GM15510 (cell line): Measurements from ENCODE around the gene LINGO1.

Source experiments
- POLR2A ChIP-seq: IDR thresholded peaks from 3 replicates; pipeline ENCODE4 v1.6.1; 2011; ENCODE audit warnings: borderline replicate concordance; ENCODE audit not compliant: insufficient read length; ENCODE audit errors: extremely low read depth

Gene LINGO1, protein sequence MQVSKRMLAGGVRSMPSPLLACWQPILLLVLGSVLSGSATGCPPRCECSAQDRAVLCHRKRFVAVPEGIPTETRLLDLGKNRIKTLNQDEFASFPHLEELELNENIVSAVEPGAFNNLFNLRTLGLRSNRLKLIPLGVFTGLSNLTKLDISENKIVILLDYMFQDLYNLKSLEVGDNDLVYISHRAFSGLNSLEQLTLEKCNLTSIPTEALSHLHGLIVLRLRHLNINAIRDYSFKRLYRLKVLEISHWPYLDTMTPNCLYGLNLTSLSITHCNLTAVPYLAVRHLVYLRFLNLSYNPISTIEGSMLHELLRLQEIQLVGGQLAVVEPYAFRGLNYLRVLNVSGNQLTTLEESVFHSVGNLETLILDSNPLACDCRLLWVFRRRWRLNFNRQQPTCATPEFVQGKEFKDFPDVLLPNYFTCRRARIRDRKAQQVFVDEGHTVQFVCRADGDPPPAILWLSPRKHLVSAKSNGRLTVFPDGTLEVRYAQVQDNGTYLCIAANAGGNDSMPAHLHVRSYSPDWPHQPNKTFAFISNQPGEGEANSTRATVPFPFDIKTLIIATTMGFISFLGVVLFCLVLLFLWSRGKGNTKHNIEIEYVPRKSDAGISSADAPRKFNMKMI

DNA sequence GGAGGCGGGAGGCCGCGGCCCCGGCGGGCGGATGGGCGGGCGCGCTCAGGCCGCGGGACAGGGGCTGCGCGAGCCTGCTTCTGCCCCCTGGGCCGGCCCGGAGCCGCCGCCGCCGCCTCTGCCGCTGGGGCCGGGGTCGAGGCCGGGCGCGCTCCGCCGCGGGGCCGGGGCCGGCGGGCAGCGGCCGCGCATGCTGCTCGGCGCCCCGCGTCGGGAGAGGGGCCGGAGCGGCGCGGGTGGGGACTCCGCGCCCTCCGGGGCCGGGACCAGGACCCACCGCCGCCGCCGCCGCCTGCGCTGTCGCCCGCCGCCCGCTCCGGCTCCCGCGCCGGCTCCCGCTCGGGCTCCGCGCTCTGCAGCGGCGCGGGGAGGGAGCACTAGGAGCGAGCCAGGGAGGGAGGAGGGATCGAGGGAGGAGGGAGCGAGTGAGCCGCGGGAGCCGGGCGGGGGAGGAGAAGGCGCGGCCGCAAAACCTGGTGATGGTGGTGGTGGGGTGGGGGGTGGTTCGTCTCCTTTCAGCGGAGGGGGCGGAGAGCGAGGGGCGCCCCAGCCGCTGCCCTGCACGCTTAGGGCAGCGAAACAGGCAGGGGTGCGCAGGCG, at the start of gene LINGO1:
Gene LINGO1 (minus strand): TSS at position 379 of the 600 bp plus-strand sequence. CDS start 597 bp downstream, outside the sequence.
- TF ChIP-seq POLR2A = no peak

- TF ChIP-seq POLR2A = no peak
These were observed 48.6 kb upstream of the LINGO1 start for GRCh38 chr15:77681362-77681761.

DNA sequence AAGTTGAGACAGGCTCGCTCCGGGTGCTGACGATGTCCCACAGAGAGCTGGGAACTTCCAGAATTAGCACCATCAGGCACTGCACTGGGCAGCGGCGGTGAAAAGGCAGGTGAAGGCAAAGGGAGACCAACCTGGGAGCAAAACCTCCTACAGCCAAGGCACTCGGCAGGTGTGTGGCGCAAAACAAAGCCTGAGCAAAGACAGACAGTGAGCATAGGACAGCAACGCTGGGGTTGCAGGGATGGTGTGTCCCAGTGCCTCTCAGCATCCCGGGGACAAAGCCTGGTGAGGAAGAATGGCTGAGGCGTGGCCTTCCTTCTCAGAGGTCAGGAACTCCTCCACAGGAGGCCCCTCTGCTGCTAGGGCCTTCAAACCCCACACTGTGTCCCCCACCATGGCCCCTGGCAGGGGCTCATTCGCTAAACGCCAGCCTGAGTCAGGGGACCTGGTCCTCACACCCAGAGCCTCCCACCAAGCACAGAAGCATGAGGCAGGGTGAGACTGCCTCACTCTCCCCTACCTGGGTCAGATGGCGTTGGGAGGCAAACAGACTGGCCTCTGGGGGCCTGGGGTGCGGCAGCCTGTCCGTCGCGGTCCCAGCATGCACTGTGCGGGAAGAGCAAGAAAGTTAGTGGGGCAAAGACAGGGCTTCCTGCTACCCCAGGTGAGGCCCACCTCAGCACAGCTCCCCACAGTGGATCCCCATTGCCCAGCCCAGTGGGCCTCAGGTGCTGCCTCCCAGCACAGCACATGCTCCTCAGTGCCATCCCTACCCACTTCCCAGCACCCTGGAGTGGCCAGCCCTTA, 44.1 kb upstream of the LINGO1 start:
- no peak for TF ChIP-seq POLR2A

DNA sequence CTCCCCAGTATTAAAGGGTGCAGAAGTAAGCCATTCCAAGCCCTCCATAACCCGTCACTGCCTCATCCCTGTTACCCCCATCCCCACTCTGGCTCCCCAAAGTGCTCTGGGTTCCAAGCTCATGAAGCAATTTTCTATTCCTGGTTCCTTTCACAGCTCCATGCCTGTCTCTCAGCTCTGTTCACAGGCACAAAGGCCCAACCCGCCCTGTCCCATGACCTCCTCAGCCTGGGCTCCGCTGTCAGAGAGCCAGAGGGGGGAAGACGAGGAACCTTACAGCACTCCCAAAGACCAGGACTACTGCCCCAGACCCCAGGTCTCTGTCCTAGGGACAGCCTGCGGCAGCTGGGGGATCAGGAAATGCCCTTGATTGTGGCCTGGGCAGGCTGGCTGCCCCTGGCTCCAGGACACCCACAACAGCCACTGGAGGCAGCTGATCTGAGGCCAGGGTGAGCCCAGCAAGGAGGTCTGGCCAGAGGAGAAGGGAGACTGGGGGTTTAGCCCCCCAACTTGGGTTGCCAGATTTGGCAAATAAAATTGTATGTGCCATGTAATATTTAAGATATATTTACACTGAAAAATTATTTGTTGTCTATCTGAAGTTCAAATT, 43.2 kb upstream of the LINGO1 start:
- TF ChIP-seq POLR2A = no peak

DNA sequence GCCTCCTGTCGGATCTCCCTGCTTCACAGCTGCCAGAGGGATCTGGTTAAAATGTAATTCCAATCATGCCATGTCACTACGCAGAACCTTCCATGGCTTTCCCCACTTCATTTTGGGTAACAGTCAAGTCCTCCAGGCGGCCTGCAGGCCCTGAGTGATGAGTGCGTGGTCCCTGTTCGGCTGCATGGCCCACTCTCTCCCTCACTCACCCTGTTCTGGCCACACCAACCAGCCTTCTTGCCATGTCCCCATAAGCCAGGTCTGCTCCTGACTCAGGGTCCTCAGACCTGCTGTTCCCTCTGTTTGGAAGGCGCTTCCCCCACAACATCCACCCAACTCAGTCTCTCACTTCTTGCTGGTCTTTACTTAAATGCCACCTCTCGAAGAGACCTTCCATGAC, 41.6 kb upstream of the LINGO1 start:
- TF ChIP-seq POLR2A = no peak

- TF ChIP-seq POLR2A = no peak
These were observed 41.2 kb upstream of the LINGO1 start for GRCh38 chr15:77673866-77674265.

GRCh38 chr15:77672135-77672534, 39.4 kb upstream of the LINGO1 start:
- no peak for TF ChIP-seq POLR2A

- no peak for TF ChIP-seq POLR2A
These were observed 38.8 kb upstream of the LINGO1 start for GRCh38 chr15:77671362-77672056.

- no peak for TF ChIP-seq POLR2A
These were observed 38.0 kb upstream of the LINGO1 start for GRCh38 chr15:77670558-77671361.

- TF ChIP-seq POLR2A = no peak
These were observed 37.2 kb upstream of the LINGO1 start for GRCh38 chr15:77669896-77670295.

DNA sequence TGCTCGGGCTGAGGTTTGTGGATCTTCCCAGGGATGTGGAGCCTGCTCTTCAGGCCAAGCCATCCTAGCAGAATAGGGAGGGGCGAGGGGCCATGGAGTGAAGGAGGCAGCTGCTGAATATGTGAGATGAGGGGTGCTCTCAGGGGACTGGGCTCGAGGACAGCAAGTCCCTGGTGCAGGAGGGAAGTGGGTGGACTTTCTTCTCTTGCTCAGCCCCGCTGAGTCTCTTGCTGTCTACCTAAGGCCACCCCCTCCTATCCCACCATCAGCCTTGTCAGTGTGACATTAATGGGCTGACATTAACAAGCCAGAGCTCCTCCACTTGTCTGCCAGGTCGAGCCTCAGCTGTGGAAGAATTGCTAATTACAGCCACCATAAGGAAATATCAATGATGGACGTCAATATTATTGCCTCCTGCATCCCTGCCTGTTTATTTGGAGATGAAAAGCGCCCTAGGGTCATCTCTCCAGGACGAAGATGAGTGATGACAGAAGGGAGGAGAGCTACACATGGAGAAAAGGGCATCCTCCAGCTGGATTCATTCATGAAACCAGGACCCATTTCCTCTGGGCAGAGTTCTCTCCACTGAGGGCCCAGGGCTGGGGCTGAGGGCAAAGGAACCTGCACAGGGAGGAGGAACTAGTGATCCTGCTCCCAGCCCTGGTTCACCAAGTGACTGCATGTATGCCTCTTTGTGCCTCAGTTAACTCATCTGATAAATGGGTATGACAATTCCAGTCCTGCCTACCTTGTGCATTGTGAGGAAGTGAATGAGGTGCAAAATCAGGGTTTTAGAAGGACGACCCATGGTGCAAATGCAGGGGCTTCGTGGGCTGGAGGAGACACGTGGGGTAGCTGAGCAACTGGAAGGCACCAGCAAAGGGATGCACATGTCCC, 34.9 kb upstream of the LINGO1 start:
- no peak for TF ChIP-seq POLR2A

- TF ChIP-seq POLR2A = no peak
These were observed 33.6 kb upstream of the LINGO1 start for GRCh38 chr15:77666296-77666660.

DNA sequence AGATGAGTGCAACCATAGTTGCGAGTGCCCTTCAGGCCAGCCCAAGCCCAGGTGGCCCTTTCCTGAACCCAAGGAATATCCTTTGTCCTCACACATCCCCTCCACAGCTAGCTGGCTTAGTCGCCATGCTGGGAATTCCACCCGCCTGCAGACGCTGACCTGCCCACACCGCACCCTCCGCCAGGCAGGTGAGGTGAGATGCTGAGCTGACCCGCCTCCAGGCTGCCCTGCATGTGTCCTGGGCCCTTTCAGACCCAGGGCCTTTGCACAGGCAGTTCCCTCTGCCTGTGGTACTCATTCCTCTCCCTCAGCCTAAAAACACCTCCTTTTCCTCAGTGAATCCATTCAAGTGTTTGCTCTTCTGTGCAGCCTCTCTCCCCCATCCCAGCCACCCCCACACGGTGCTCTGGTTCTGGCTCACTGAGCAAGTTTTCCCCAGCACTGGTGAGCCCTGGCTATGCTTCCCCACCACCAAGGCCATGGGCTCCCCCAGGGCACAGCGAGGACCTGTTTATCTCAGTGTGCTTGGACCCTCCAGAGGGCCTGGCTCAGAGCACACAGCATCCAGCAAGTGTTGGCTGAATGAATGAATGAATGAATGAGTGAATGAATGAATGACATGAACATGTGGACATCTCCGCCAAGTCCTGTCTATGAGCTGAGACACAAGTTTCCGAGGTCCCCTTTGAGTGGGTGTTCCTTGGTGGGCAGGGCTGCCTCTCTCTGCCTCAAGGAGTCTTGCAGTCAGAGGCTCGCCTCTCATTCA, 33.0 kb upstream of the LINGO1 start:
- TF ChIP-seq POLR2A = no peak
